MCF 10A (cell line): Measurements from ENCODE around the gene ZC3HAV1L. TPM values are rescaled to one million over a fixed set of nuclear protein-coding genes. Genes with fewer than 3 reads are reported as not detected.

Experiments used
- BruUV-seq: library from RNA; stranded (reverse); fragments of 400-500 nt; replicated peaks from 2 replicates; lab custom pipeline; 2021; lab: Mats Ljungman, UMichigan
- CTCF ChIA-PET: fragments of 300-600 bp; sonication (Branson Sonifier 250); formaldehyde crosslinking; extraction: SDS; loops from one replicate; lab custom pipeline; 2021; ENCODE audit warnings: antibody characterized with exemption, inconsistent platforms; lab: Yijun Ruan, JAX
- POLR2A ChIA-PET: fragments of 300-600, 350-650 bp; sonication (Branson Sonifier 250); formaldehyde crosslinking; extraction: SDS; loops from one replicate; lab custom pipeline; 2020; ENCODE audit warnings: antibody characterized with exemption, inconsistent platforms; lab: Yijun Ruan, JAX
- DNase-seq: peaks from one replicate; pipeline ENCODE4 v3.0.0-alpha.2; 2018; ENCODE audit not compliant: unreplicated experiment
- H3K27ac Mint-ChIP-seq: one replicate; pipeline ENCODE4 v1.8.0; 2022; ENCODE audit warnings: mild to moderate bottlenecking, low read depth, mixed read lengths; ENCODE audit not compliant: unreplicated experiment
- H3K27me3 Mint-ChIP-seq: one replicate; pipeline ENCODE4 v1.8.0; 2022; ENCODE audit warnings: mixed read lengths; ENCODE audit not compliant: insufficient read depth, unreplicated experiment
- H3K36me3 Mint-ChIP-seq: one replicate; pipeline ENCODE4 v1.8.0; 2022; ENCODE audit warnings: mild to moderate bottlenecking, moderate library complexity, mixed read lengths; ENCODE audit not compliant: insufficient read depth, unreplicated experiment
- H3K4me1 Mint-ChIP-seq: one replicate; pipeline ENCODE4 v1.8.0; 2022; ENCODE audit warnings: mixed read lengths; ENCODE audit not compliant: insufficient read depth, unreplicated experiment
- H3K4me3 Mint-ChIP-seq: one replicate; pipeline ENCODE4 v1.8.0; 2022; ENCODE audit warnings: mild to moderate bottlenecking, moderate library complexity, mixed read lengths; ENCODE audit not compliant: unreplicated experiment
- H3K9me3 Mint-ChIP-seq: one replicate; pipeline ENCODE4 v1.8.0; 2022; ENCODE audit warnings: mixed read lengths; ENCODE audit not compliant: unreplicated experiment
- CTCF ChIP-seq: fragments of 200-600 bp; IDR thresholded peaks from one replicate; pipeline ENCODE4 v1.8.0; 2022; ENCODE audit warnings: antibody characterized with exemption, mild to moderate bottlenecking; ENCODE audit not compliant: unreplicated experiment
- intact Hi-C: fragments of 100-400 bp; cut with micrococcal nuclease; formaldehyde crosslinking; loops from 2 replicates; pipeline ENCODE4 v1.14.1; 2022
- total RNA-seq: library from RNA; stranded (reverse); gene quantifications from 2 replicates; pipeline ENCODE4 v1.2.3, GENCODE V29; 2022

ZC3HAV1L gene
- total RNA-seq, 1 experiment from 2014 or later: 10.9 TPM

GRCh38 chr7:139044813-139045794 is 9.3 kb upstream of the ZC3HAV1L start:
- BruUV-seq: no TSS peak
- Mint-ChIP-seq H3K27me3 (no peaks in the 10 kb centered on the region), H3K9me3 (no peaks in the 10 kb centered on the region), H3K4me3 (no peak overlapping the region), H3K4me1 (peaks cover 13% of the 10 kb centered on the region), H3K27ac (no peak overlapping the region), H3K36me3 (peaks cover 47% of the 10 kb centered on the region)
- TF ChIP-seq CTCF: no peak
- intact Hi-C loops: no loop called here
- DNase-seq: no peak
- CTCF ChIA-PET: interaction anchor here (0.6 to 2.3 kb wide), 3 partner anchors 9 to 42 kb away, joined by 3 to 9 read pairs (median 5); no protein-coding TSS in a partner anchor
- POLR2A ChIA-PET: interaction anchor here (0.7 to 1.5 kb wide), 2 partner anchors 7 to 9 kb away, joined by 4 read pairs; no protein-coding TSS in a partner anchor

- Mint-ChIP-seq H3K4me3 (no peak overlapping the region), H3K4me1 (peaks cover 13% of the 10 kb centered on the region), H3K27me3 (no peaks in the 10 kb centered on the region), H3K36me3 (peaks cover 38% of the 10 kb centered on the region), H3K9me3 (no peaks in the 10 kb centered on the region), H3K27ac (no peak overlapping the region)
- no TSS peak for BruUV-seq
- ChIA-PET POLR2A (interaction anchor here (1.1 to 1.5 kb wide), 2 partner anchors 8 to 10 kb away, joined by 3 to 4 read pairs; no protein-coding TSS in a partner anchor), CTCF (no interaction called here)
- DNase-seq: no peak
- intact Hi-C loops: no loop called here
- TF ChIP-seq CTCF: no peak
These were observed 8.3 kb upstream of the ZC3HAV1L start for GRCh38 chr7:139043823-139044812.

GRCh38 chr7:139041378-139042085 is 5.7 kb upstream of the ZC3HAV1L start:
- ChIA-PET POLR2A (interaction anchor here (1.0 kb wide), 1 partner anchor 9 kb away, joined by 4 read pairs; no protein-coding TSS in a partner anchor), CTCF (interaction anchor here (1.2 to 1.5 kb wide), 2 partner anchors 33 to 60 kb away, joined by 3 to 5 read pairs; no protein-coding TSS in a partner anchor)
- Mint-ChIP-seq H3K27ac (no peak overlapping the region), H3K9me3 (no peaks in the 10 kb centered on the region), H3K4me3 (no peak overlapping the region), H3K27me3 (no peaks in the 10 kb centered on the region), H3K36me3 (peaks cover 12% of the 10 kb centered on the region), H3K4me1 (peaks cover 19% of the 10 kb centered on the region)
- intact Hi-C loops: no loop called here
- TF ChIP-seq CTCF: no peak
- no TSS peak for BruUV-seq
- DNase-seq: no peak
